Progenitor cell of endocrine pancreas (in vitro differentiated cells): ENCODE measurements around the gene DCBLD2. TPM values are rescaled to one million over a fixed set of nuclear protein-coding genes. Genes with fewer than 3 reads are reported as not detected.

Experiments used
- DNase-seq: peaks from one replicate; pipeline ENCODE4 v3.0.0; 2021; ENCODE audit warnings: low spot score; ENCODE audit not compliant: unreplicated experiment
- H3K27ac Mint-ChIP-seq: 2 replicates; pipeline ENCODE4 v1.8.0; 2021; ENCODE audit warnings: mild to moderate bottlenecking, moderate library complexity, mixed read lengths
- H3K27me3 Mint-ChIP-seq: 2 replicates; pipeline ENCODE4 v1.8.0; 2021; ENCODE audit warnings: mixed read lengths
- H3K36me3 Mint-ChIP-seq: 2 replicates; pipeline ENCODE4 v1.8.0; 2022; ENCODE audit warnings: mixed read lengths; ENCODE audit not compliant: insufficient read depth
- H3K4me1 Mint-ChIP-seq: 2 replicates; pipeline ENCODE4 v1.8.0; 2021; ENCODE audit warnings: low read depth, mixed read lengths
- H3K4me3 Mint-ChIP-seq: 2 replicates; pipeline ENCODE4 v1.8.0; 2021; ENCODE audit warnings: low read depth, mild to moderate bottlenecking, moderate library complexity, mixed read lengths
- H3K9me3 Mint-ChIP-seq: 2 replicates; pipeline ENCODE4 v1.8.0; 2021; ENCODE audit warnings: low read depth, mixed read lengths
- total RNA-seq: library from RNA; stranded (reverse); gene quantifications from 2 replicates; pipeline ENCODE4 v1.2.1, GENCODE V29; 2021
- TF ChIP-seq, protein P1 (sequence below): fragments of 200-600 bp; sonication (generic); IDR thresholded peaks from one replicate; pipeline ENCODE4 v1.5.0; 2021; ENCODE audit warnings: antibody characterized with exemption, mild to moderate bottlenecking; ENCODE audit not compliant: unreplicated experiment

Gene DCBLD2
- total RNA-seq, 1 donor from 2014 or later, result 85.5 TPM

DNA sequence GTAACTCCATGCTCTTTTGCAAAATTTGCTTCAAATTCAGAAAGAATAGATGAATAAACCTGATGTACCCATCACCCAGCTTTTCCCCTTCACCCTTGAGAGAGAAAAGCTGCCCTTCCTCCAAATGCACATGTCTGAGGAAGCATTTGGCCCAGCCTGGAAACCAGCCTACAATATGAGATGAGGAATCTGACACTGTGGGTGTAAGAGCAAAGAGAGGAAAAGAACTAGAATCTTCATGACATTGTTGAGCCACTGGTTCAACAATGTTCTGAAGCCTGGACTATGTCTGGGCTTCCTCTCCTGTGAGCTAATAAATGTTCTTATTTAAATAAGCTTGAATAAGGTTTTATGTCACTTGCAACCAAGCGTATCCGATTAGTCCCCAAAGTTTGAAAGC is 18.7 kb upstream of the DCBLD2 start:
- Mint-ChIP-seq H3K27me3 (no peaks in the 10 kb centered on the region), H3K4me3 (no peak overlapping the region), H3K4me1 (no peaks in the 10 kb centered on the region), H3K9me3 (no peaks in the 10 kb centered on the region), H3K36me3 (no peaks in the 10 kb centered on the region), H3K27ac (no peak overlapping the region)
- TF ChIP-seq, protein P1, sequence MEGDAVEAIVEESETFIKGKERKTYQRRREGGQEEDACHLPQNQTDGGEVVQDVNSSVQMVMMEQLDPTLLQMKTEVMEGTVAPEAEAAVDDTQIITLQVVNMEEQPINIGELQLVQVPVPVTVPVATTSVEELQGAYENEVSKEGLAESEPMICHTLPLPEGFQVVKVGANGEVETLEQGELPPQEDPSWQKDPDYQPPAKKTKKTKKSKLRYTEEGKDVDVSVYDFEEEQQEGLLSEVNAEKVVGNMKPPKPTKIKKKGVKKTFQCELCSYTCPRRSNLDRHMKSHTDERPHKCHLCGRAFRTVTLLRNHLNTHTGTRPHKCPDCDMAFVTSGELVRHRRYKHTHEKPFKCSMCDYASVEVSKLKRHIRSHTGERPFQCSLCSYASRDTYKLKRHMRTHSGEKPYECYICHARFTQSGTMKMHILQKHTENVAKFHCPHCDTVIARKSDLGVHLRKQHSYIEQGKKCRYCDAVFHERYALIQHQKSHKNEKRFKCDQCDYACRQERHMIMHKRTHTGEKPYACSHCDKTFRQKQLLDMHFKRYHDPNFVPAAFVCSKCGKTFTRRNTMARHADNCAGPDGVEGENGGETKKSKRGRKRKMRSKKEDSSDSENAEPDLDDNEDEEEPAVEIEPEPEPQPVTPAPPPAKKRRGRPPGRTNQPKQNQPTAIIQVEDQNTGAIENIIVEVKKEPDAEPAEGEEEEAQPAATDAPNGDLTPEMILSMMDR, result no peak
- DNase-seq, result no peak

- no peaks in the 10 kb centered on the region for H3K9me3 Mint-ChIP-seq
- DNase-seq, result no peak
- H3K36me3 Mint-ChIP-seq, result no peaks in the 10 kb centered on the region
- no peak overlapping the region for H3K4me3 Mint-ChIP-seq
- no peaks in the 10 kb centered on the region for H3K27me3 Mint-ChIP-seq
- H3K4me1 Mint-ChIP-seq, result no peaks in the 10 kb centered on the region
- no peak overlapping the region for H3K27ac Mint-ChIP-seq
- TF ChIP-seq, protein P1, result no peak
Observed at GRCh38 chr3:98918586-98918985, 17.1 kb upstream of the DCBLD2 start.

DNA sequence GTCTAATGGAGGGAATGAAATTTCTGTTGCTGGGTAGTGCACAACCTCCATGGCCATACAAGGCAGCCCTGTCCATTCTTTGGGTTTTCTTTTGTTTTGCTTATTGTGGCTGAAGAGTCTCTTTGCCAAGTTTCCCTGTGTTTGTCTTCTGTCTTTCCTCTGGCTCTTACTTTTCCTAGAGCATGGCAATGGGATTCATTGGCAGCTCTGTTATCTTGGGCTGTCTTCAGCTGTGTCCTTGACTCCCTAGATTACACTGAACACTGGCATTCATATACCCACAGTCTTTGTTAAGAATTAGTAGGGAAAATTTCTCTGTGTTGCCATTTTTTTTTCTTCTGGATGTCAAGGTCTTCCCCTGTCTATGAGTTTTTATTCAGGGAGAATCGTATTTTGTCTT is 16.1 kb upstream of the DCBLD2 start:
- TF ChIP-seq, protein P1, result no peak
- Mint-ChIP-seq H3K27me3 (no peaks in the 10 kb centered on the region), H3K4me3 (no peak overlapping the region), H3K36me3 (no peaks in the 10 kb centered on the region), H3K9me3 (no peaks in the 10 kb centered on the region), H3K4me1 (no peaks in the 10 kb centered on the region), H3K27ac (no peak overlapping the region)
- no peak for DNase-seq

GRCh38 chr3:98914210-98915080 is 12.9 kb upstream of the DCBLD2 start:
- Mint-ChIP-seq H3K27ac (no peak overlapping the region), H3K27me3 (no peaks in the 10 kb centered on the region), H3K36me3 (no peaks in the 10 kb centered on the region), H3K4me1 (no peaks in the 10 kb centered on the region), H3K9me3 (peaks cover 17% of the 10 kb centered on the region), H3K4me3 (no peak overlapping the region)
- DNase-seq, result no peak
- TF ChIP-seq, protein P1, result no peak

- DNase-seq, result no peak
- H3K9me3 Mint-ChIP-seq, result peaks cover 27% of the 10 kb centered on the region
- H3K27me3 Mint-ChIP-seq, result no peaks in the 10 kb centered on the region
- TF ChIP-seq, protein P1, result no peak
- H3K36me3 Mint-ChIP-seq, result peaks cover 3% of the 10 kb centered on the region
- H3K4me3 Mint-ChIP-seq, result no peak overlapping the region
- no peaks in the 10 kb centered on the region for H3K4me1 Mint-ChIP-seq
- H3K27ac Mint-ChIP-seq, result no peak overlapping the region
Observed at GRCh38 chr3:98912448-98912847, 11.0 kb upstream of the DCBLD2 start.
